Right lobe of liver (tissue), 4 donors: ENCODE results near the gene C12orf56.

Experiments used
- CTCF ChIP-seq, 4 donors: fragments of 200-600 bp in 3 of 4; fragments of 450-650 bp in 1 of 4; IDR thresholded peaks; one replicate each; pipeline versions ENCODE4 v1.5.1 to v1.8.0; 2016 to 2022; ENCODE audit warnings: antibody characterized with exemption in 4 of 4, mild to moderate bottlenecking in 2 of 4
- POLR2A ChIP-seq: fragments of 450-650 bp; IDR thresholded peaks from one replicate; pipeline ENCODE4 v1.6.1; 2017; ENCODE audit warnings: antibody characterized with exemption, mild to moderate bottlenecking
- donor health status: DM: no; HTN: no; CAD: no.
- donor health status: DM: no; HTN: no; CAD: no.
- donor health status: DM: no; HTN: yes; CAD: no.

GRCh38 chr12:64222009-64222765, 168.4 kb downstream of the C12orf56 start, which contains the start of gene KICS2:
- TF ChIP-seq CTCF (IDR thresholded peaks at IDR 0.05) (peak in 2 of 4 donors; percentile 4 to 12), POLR2A (peak; percentile 94)
